H1 (cell line): ENCODE data around the gene ACLY. TPM values are rescaled to one million over a fixed set of nuclear protein-coding genes. Genes with fewer than 3 reads are reported as not detected.
A peak's percentile ranks its signal among the peaks of the same experiment; 100 is the strongest.

Source experiments
- CTCF ChIA-PET: fragments of 300-600 bp; sonication (Branson Sonifier 250); formaldehyde crosslinking; loops from one replicate; lab custom pipeline; 2021; ENCODE audit not compliant: partially characterized antibody; lab: Charles Lee
- POLR2A ChIA-PET: fragments of 300-600 bp; sonication (Branson Sonifier 250); formaldehyde crosslinking; loops from one replicate; lab custom pipeline; 2021; ENCODE audit warnings: inconsistent platforms; ENCODE audit not compliant: partially characterized antibody; lab: Charles Lee
- DNase-seq, 2 experiments: peaks; one replicate each; pipeline versions ENCODE4 v3.0.0 to v3.0.0-alpha.2; 2010 to 2022; ENCODE audit warnings: low spot score in 2 of 2, low read depth in 1 of 2, mixed read lengths in 1 of 2
- FAIRE-seq: peaks from 2 replicates; lab custom pipeline; 2011; peaks lifted over from hg19 to GRCh38; lab: Jason Lieb, UNC
- H2AFZ ChIP-seq: 2 replicates; pipeline ENCODE4 v1.8.1; 2012; ENCODE audit warnings: low read length, inconsistent platforms
- H2AK5ac ChIP-seq: 2 replicates; pipeline ENCODE4 v1.6.1; 2013; ENCODE audit warnings: low read depth, low read length
- H2BK120ac ChIP-seq: replicated peaks from 2 replicates; pipeline ENCODE3; 2013; ENCODE audit warnings: low read depth, low read length, inconsistent platforms
- H2BK12ac ChIP-seq: 2 replicates; pipeline ENCODE4 v1.6.1; 2013; ENCODE audit warnings: low read depth, low read length
- H2BK15ac ChIP-seq: 2 replicates; pipeline ENCODE4 v1.6.1; 2013; ENCODE audit warnings: low read length
- H2BK20ac ChIP-seq: 2 replicates; pipeline ENCODE4 v1.6.1; 2013; ENCODE audit warnings: low read length
- H2BK5ac ChIP-seq: 2 replicates; pipeline ENCODE4 v1.6.1; 2013; ENCODE audit warnings: low read depth, low read length
- H3K14ac ChIP-seq: 2 replicates; pipeline ENCODE4 v1.6.1; 2013; ENCODE audit warnings: inconsistent platforms; ENCODE audit not compliant: insufficient read length
- H3K18ac ChIP-seq: 2 replicates; pipeline ENCODE4 v1.6.1; 2013; ENCODE audit warnings: low read length; ENCODE audit errors: extremely low read depth
- H3K23ac ChIP-seq: 2 replicates; pipeline ENCODE4 v1.6.1; 2013; ENCODE audit warnings: inconsistent platforms; ENCODE audit not compliant: insufficient read length
- H3K23me2 ChIP-seq: 2 replicates; pipeline ENCODE4 v1.6.1; 2013; ENCODE audit warnings: low read depth, low read length
- H3K27ac ChIP-seq: 2 replicates; pipeline ENCODE4 v1.6.1; 2011; ENCODE audit warnings: low read depth, low read length, inconsistent platforms
- H3K27me3 ChIP-seq, 4 experiments: replicated peaks in 1 of 4; 1 replicate in 1 of 4; 2 replicates in 3 of 4; pipeline versions ENCODE4 v1.6.1 to v1.8.1; 2011 to 2013; ENCODE audit warnings: low read length in 3 of 4, mild to moderate bottlenecking in 3 of 4, inconsistent platforms in 2 of 4, mixed read lengths in 2 of 4, moderate library complexity in 1 of 4; ENCODE audit not compliant: control insufficient read depth in 3 of 4, insufficient read depth in 3 of 4; ENCODE audit errors: extremely low read depth in 1 of 4
- H3K36me3 ChIP-seq, 4 experiments: 2 replicates each; pipeline versions ENCODE4 v1.6.1 to v1.8.1; 2011 to 2013; ENCODE audit warnings: mild to moderate bottlenecking in 4 of 4, low read length in 3 of 4, moderate library complexity in 2 of 4, control low read depth in 1 of 4, inconsistent platforms in 1 of 4; ENCODE audit not compliant: insufficient read depth in 4 of 4, control insufficient read depth in 2 of 4
- H3K4ac ChIP-seq: replicated peaks from 2 replicates; pipeline ENCODE3; 2013; ENCODE audit warnings: low read length, low read depth, mixed read lengths, inconsistent platforms; ENCODE audit not compliant: insufficient read length
- H3K4me1 ChIP-seq, 4 experiments: replicated peaks in 1 of 4; 1 replicate in 1 of 4; 2 replicates in 3 of 4; pipeline versions ENCODE4 v1.6.1 to v1.8.1; 2011 to 2013; ENCODE audit warnings: low read length in 3 of 4, inconsistent platforms in 2 of 4, mixed read lengths in 1 of 4; ENCODE audit not compliant: insufficient read depth in 4 of 4, control insufficient read depth in 3 of 4
- H3K4me2 ChIP-seq, 2 experiments: 2 replicates each; pipeline versions ENCODE4 v1.6.1 to v1.8.1; 2011 to 2013; ENCODE audit warnings: low read depth in 2 of 2, low read length in 2 of 2, control low read depth in 1 of 2, inconsistent platforms in 1 of 2, mild to moderate bottlenecking in 1 of 2; ENCODE audit not compliant: insufficient read depth in 1 of 2
- H3K4me3 ChIP-seq, 4 experiments: fragments of 200-600, 300-600 bp in 1 of 4; sonication (generic), shearing (Covaris generic), sonication (Bioruptor Twin) in 1 of 4; 2 replicates each; pipeline versions ENCODE4 v1.5.1 to v1.8.1; 2011 to 2016; ENCODE audit warnings: low read length in 4 of 4, low read depth in 3 of 4, control low read depth in 2 of 4, inconsistent platforms in 2 of 4, mild to moderate bottlenecking in 2 of 4, mixed read lengths in 1 of 4, moderate library complexity in 1 of 4; ENCODE audit not compliant: insufficient read depth in 2 of 4; ENCODE audit errors: extremely low read depth in 1 of 4
- H3K56ac ChIP-seq: replicated peaks from 2 replicates; pipeline ENCODE3; 2013; ENCODE audit warnings: low read depth, mild to moderate bottlenecking, mixed read lengths, low read length, inconsistent platforms; ENCODE audit not compliant: insufficient read length
- H3K79me1 ChIP-seq: 2 replicates; pipeline ENCODE4 v1.6.1; 2013; ENCODE audit warnings: low read depth, low read length, control low read depth
- H3K79me2 ChIP-seq, 2 experiments: 2 replicates each; pipeline versions ENCODE4 v1.6.1 to v1.8.1; 2012 to 2013; ENCODE audit warnings: low read length in 2 of 2, mild to moderate bottlenecking in 2 of 2, inconsistent platforms in 1 of 2; ENCODE audit not compliant: insufficient read depth in 2 of 2, control insufficient read depth in 1 of 2
- H3K9ac ChIP-seq, 4 experiments: replicated peaks in 1 of 4; 1 replicate in 1 of 4; 2 replicates in 3 of 4; pipeline versions ENCODE4 v1.6.1 to v1.8.1; 2011 to 2013; ENCODE audit warnings: low read depth in 3 of 4, low read length in 3 of 4, control low read depth in 2 of 4, mild to moderate bottlenecking in 2 of 4, moderate library complexity in 2 of 4, inconsistent platforms in 1 of 4; ENCODE audit errors: extremely low read depth in 1 of 4
- H3K9me3 ChIP-seq, 2 experiments: 2 replicates each; pipeline versions ENCODE4 v1.6.1 to v1.8.1; 2012 to 2013; ENCODE audit warnings: mild to moderate bottlenecking in 2 of 2, moderate library complexity in 2 of 2, control low read depth in 1 of 2, inconsistent platforms in 1 of 2, low read depth in 1 of 2, low read length in 1 of 2, mixed read lengths in 1 of 2; ENCODE audit not compliant: insufficient read depth in 2 of 2
- H4K20me1 ChIP-seq, 2 experiments: replicated peaks in 1 of 2; 2 replicates each; pipeline versions ENCODE3 to v1.8.1; 2011 to 2013; ENCODE audit warnings: inconsistent platforms in 2 of 2, low read length in 2 of 2, mild to moderate bottlenecking in 1 of 2; ENCODE audit not compliant: insufficient read depth in 2 of 2, control insufficient read depth in 1 of 2
- H4K5ac ChIP-seq: 2 replicates; pipeline ENCODE4 v1.6.1; 2013; ENCODE audit warnings: low read length, low read depth, mixed read lengths, inconsistent platforms; ENCODE audit not compliant: insufficient read length
- H4K8ac ChIP-seq: 2 replicates; pipeline ENCODE4 v1.8.0; 2013; ENCODE audit warnings: mild to moderate bottlenecking, moderate library complexity, low read length, inconsistent platforms; ENCODE audit not compliant: insufficient read depth; ENCODE audit errors: extremely low read depth
- H4K91ac ChIP-seq: replicated peaks from 2 replicates; pipeline ENCODE3; 2013; ENCODE audit warnings: low read length, mixed read lengths, inconsistent platforms; ENCODE audit not compliant: insufficient read length
- GABPA ChIP-seq: IDR thresholded peaks from 2 replicates; pipeline ENCODE4 v1.6.1; 2011; ENCODE audit warnings: mild to moderate bottlenecking, low read length, moderate library complexity, borderline replicate concordance; ENCODE audit not compliant: insufficient read depth
- KDM1A ChIP-seq: fragments of 200-600, 300-600 bp; sonication (generic); IDR thresholded peaks from 2 replicates; pipeline ENCODE4 v1.7.1; 2016; ENCODE audit warnings: mild to moderate bottlenecking, low read length, borderline replicate concordance
- MAX ChIP-seq: IDR thresholded peaks from 2 replicates; pipeline ENCODE4 v1.6.1; 2012; ENCODE audit warnings: inconsistent platforms
- PHF8 ChIP-seq: fragments of 200-600 bp; sonication (generic); conservative IDR thresholded peaks from 2 replicates; pipeline ENCODE4 v1.7.1; 2012; ENCODE audit warnings: low read depth, mild to moderate bottlenecking, inconsistent platforms, low read length, moderate library complexity
- RAD21 ChIP-seq, 2 experiments: IDR thresholded peaks in 1 of 2; conservative IDR thresholded peaks in 1 of 2; 2 replicates each; pipeline ENCODE4 v1.6.1; 2011; ENCODE audit warnings: low read depth in 2 of 2, low read length in 2 of 2, improper control_type of control experiment in 1 of 2, inconsistent platforms in 1 of 2, mild to moderate bottlenecking in 1 of 2, moderate library complexity in 1 of 2
- RBBP5 ChIP-seq: IDR thresholded peaks from 2 replicates; pipeline ENCODE4 v1.7.1; 2012; ENCODE audit warnings: low read depth, mild to moderate bottlenecking, inconsistent platforms, low read length, moderate library complexity, borderline replicate concordance
- RFX5 ChIP-seq: IDR thresholded peaks from 2 replicates; pipeline ENCODE4 v1.6.1; 2011; ENCODE audit warnings: low read depth, low read length, improper control_type of control experiment, borderline replicate concordance
- RNF2 ChIP-seq: fragments of 200-900, 300-1000 bp; sonication (generic); IDR thresholded peaks from 2 replicates; pipeline ENCODE4 v1.7.1; 2016; ENCODE audit warnings: borderline replicate concordance, low read depth, mild to moderate bottlenecking, antibody characterized with exemption, low read length; ENCODE audit not compliant: poor library complexity, severe bottlenecking; ENCODE audit errors: missing control alignments
- SIRT6 ChIP-seq: IDR thresholded peaks from one replicate; pipeline ENCODE4 v1.7.1; 2012; ENCODE audit warnings: low read length, inconsistent platforms
- SIX5 ChIP-seq: IDR thresholded peaks from 2 replicates; pipeline ENCODE4 v1.6.1; 2011; ENCODE audit warnings: mild to moderate bottlenecking, low read depth, low read length
- TCF12 ChIP-seq: IDR thresholded peaks from 2 replicates; pipeline ENCODE4 v1.6.1; 2011; ENCODE audit warnings: low read depth, mild to moderate bottlenecking, low read length
- WGBS, 2 experiments: shearing (Covaris generic) in 1 of 2; methylation state at CpG; one replicate each; pipeline versions ENCODE4 v1.1.6 to v1.1.7; 2013 to 2015; ENCODE audit warnings: low lambda C conversion rate in 2 of 2, mixed read lengths in 2 of 2, inconsistent platforms in 1 of 2, low coverage in 1 of 2, missing lambda C conversion rate in 1 of 2; ENCODE audit not compliant: insufficient replicate concordance in 2 of 2, insufficient coverage in 1 of 2, insufficient read length in 1 of 2; ENCODE audit errors: extremely low coverage in 1 of 2, missing lambda C conversion rate in 1 of 2; 5-methylcytosine and 5-hydroxymethylcytosine counted together
- polyA plus RNA-seq, 7 experiments: library from polyadenylated mRNA; depleted of rRNA in 3 of 7; stranded (reverse) in 5 of 7; unstranded in 2 of 7; fragments of >200 nt in 5 of 7; fragments of 200-250 nt in 2 of 7; gene quantifications; 1 replicate in 5 of 7; 2 replicates in 1 of 7; 4 replicates in 1 of 7; pipeline versions ENCODE4 v1.2.1 to v1.2.3, GENCODE V29; 2011 to 2013; ENCODE audit warnings: missing spikeins in 2 of 7, mixed read lengths in 2 of 7
- total RNA-seq: library from RNA; stranded (reverse); fragmentation: NEBNext Ultra II Directional; extraction: Animal tissue kit (Norgen Biotek cat#: 25700); gene quantifications from 2 replicates; pipeline ENCODE4 v1.2.1, GENCODE V29; 2021

Gene ACLY
- total and polyA plus RNA-seq, 2 of the 8 experiments (the other 6 are each of a cell fraction or from before 2014, with no cell fraction given) = 167 to 393 TPM

- H3K79me1 ChIP-seq = peaks cover 3% of the 10 kb centered on the region
- H2AK5ac ChIP-seq = no peak overlapping the region
- FAIRE-seq (peak; percentile 19), DNase-seq (no peak)
- peak overlapping the region in 1 of 4 experiments; percentile 47; a peak in 1 of 7 replicates for H3K9ac ChIP-seq
- H2BK12ac ChIP-seq = peak overlapping the region; percentile 60; the same call in 1 of the 2 replicates
- no peak overlapping the region for H2AFZ ChIP-seq
- no peak overlapping the region for H2BK15ac ChIP-seq
- WGBS, 2 experiments = 50% methylated on average over 3 of the region's 3 CpGs; no CpG with 5 or more reads in 1 of the 2 experiments
- no peak overlapping the region for H3K56ac ChIP-seq
- H2BK20ac ChIP-seq = 0 out of 2 replicates have a peak overlapping the region, but pooled peaks have one; percentile 61
- no peak overlapping the region for H3K27ac ChIP-seq
- H3K27me3 ChIP-seq = no peaks in the 10 kb centered on the region
- peaks cover 9% of the 10 kb centered on the region for H3K23me2 ChIP-seq
- no peaks in the 10 kb centered on the region for H3K36me3 ChIP-seq
- no peak overlapping the region for H3K14ac ChIP-seq
- H3K4ac ChIP-seq = no peak overlapping the region
- no peaks in the 10 kb centered on the region for H3K9me3 ChIP-seq
- peaks cover 2 to 27% of the 10 kb centered on the region in 2 experiments for H4K20me1 ChIP-seq
- no peak overlapping the region for H4K91ac ChIP-seq
- H3K4me2 ChIP-seq = peak overlapping the region; percentile 22 to 75
- H2BK120ac ChIP-seq = no peak overlapping the region
- ChIA-PET CTCF (interaction anchor here (0.6 to 1.9 kb wide), 5 partner anchors 13 to 122 kb away, joined by 3 to 6 read pairs (median 3); no protein-coding TSS in a partner anchor), POLR2A (interaction anchor here (1.0 to 2.5 kb wide), 9 partner anchors 9 to 172 kb away, joined by 3 to 9 read pairs (median 4); partner anchors contain the start of genes ACLY, FKBP10 and P3H4)
- no peak overlapping the region for H3K18ac ChIP-seq
- H4K5ac ChIP-seq = no peak overlapping the region
- peak overlapping the region in 1 of 4 experiments; percentile 23; a peak in 1 of 8 replicates for H3K4me3 ChIP-seq
- peaks cover 10 to 74% of the 10 kb centered on the region in 2 experiments for H3K79me2 ChIP-seq
- no peak overlapping the region for H4K8ac ChIP-seq
- H3K23ac ChIP-seq = no peak overlapping the region
- peaks cover 9 to 25% (median 13%) of the 10 kb centered on the region in 4 experiments for H3K4me1 ChIP-seq
- no peak overlapping the region for H2BK5ac ChIP-seq
- TF ChIP-seq MAX = no peak
- TF ChIP-seq SIX5 = no peak
- no peak for TF ChIP-seq SIRT6
- TF ChIP-seq GABPA = no peak
- no peak for TF ChIP-seq RFX5
- TF ChIP-seq RBBP5 = no peak
- no peak for TF ChIP-seq PHF8
- no peak for TF ChIP-seq KDM1A
- TF ChIP-seq RAD21 (IDR thresholded peaks at IDR 0.05 in 1 of 2, conservative IDR thresholded peaks at IDR 0.05 in 1 of 2; ENCODE audit: low read depth in 2 of 2, low read length in 2 of 2) = no peak
- no peak for TF ChIP-seq TCF12
- TF ChIP-seq RNF2 = no peak
Observed at GRCh38 chr17:41860254-41860931, 58.4 kb downstream of the ACLY start.
